A549 (cell line): ENCODE results near the gene UBE2B. TPM values are rescaled to one million over a fixed set of nuclear protein-coding genes. Genes with fewer than 3 reads are reported as not detected.

ENCODE experiments used
- ATAC-seq, 2 experiments: fragments of 200-7000 bp in 1 of 2; fragments of >200 bp in 1 of 2; cut with Nextera tagmentation in 1 of 2; cut with Tn5 transposase in 1 of 2; 3 replicates each; pipeline versions ENCODE4 v1.8.0 to v1.9.1; 2018 to 2020; ENCODE audit warnings: mild to moderate bottlenecking in 1 of 2, moderate library complexity in 1 of 2
- CTCF ChIA-PET: fragments of 300-600 bp; sonication (Branson Sonifier 250); formaldehyde crosslinking; extraction: SDS; loops from one replicate; lab custom pipeline; 2021; ENCODE audit warnings: antibody characterized with exemption, inconsistent platforms; lab: Yijun Ruan, JAX
- POLR2A ChIA-PET: fragments of 350-600 bp; formaldehyde crosslinking; extraction: SDS; loops from one replicate; lab custom pipeline; 2021; ENCODE audit warnings: antibody characterized with exemption, inconsistent platforms; lab: Yijun Ruan, JAX
- DNase-seq, 2 experiments: peaks; one replicate each; pipeline versions ENCODE4 v3.0.0 to v3.0.0-alpha.2; 2011 to 2016; ENCODE audit warnings: low read depth in 1 of 2, low spot score in 1 of 2
- FAIRE-seq: peaks from 2 replicates; lab custom pipeline; 2011; peaks lifted over from hg19 to GRCh38; lab: Jason Lieb, UNC
- H3K27ac ChIP-seq, 2 experiments: fragments of >200 bp; sonication (Bioruptor Twin); formaldehyde crosslinking; 3 replicates each; pipeline ENCODE4 v1.5.1; 2016 to 2017
- H3K4me1 ChIP-seq: fragments of >200 bp; sonication (Bioruptor Twin); formaldehyde crosslinking; 3 replicates; pipeline ENCODE4 v1.6.1; 2016
- H3K4me2 ChIP-seq: fragments of >200 bp; sonication (Bioruptor Twin); formaldehyde crosslinking; 3 replicates; pipeline ENCODE4 v1.6.1; 2016
- H3K4me3 ChIP-seq: fragments of >200 bp; sonication (Bioruptor Twin); formaldehyde crosslinking; 3 replicates; pipeline ENCODE4 v1.5.1; 2016
- H3K9me3 ChIP-seq: fragments of >200 bp; sonication (Bioruptor Twin); formaldehyde crosslinking; 3 replicates; pipeline ENCODE4 v1.6.1; 2016
- BCL3 ChIP-seq: fragments of >200 bp; sonication (Bioruptor Twin); formaldehyde crosslinking; IDR thresholded peaks from 3 replicates; pipeline ENCODE4 v1.6.1; 2016
- CEBPB ChIP-seq, 2 experiments: fragments of >200 bp in 1 of 2; sonication (Bioruptor Twin) in 1 of 2; formaldehyde crosslinking in 1 of 2; IDR thresholded peaks; 2 replicates each; pipeline ENCODE4 v1.6.1; 2012 to 2016
- CHD2 ChIP-seq: fragments of 150-350 bp; IDR thresholded peaks from 2 replicates; pipeline ENCODE4 v1.6.1; 2014; ENCODE audit warnings: low read length; ENCODE audit not compliant: partially characterized antibody
- FOXS1 ChIP-seq: fragments of 250-450 bp; sonication (Bioruptor Pico); IDR thresholded peaks from 2 replicates; pipeline ENCODE4 v1.5.0; 2020; ENCODE audit warnings: mild to moderate bottlenecking, moderate library complexity
- HEYL ChIP-seq: fragments of 250-450 bp; sonication (Bioruptor Pico); IDR thresholded peaks from 2 replicates; pipeline ENCODE4 v1.8.0; 2021; ENCODE audit warnings: mild to moderate bottlenecking, moderate library complexity
- HMGXB4 ChIP-seq: fragments of 250-450 bp; sonication (Bioruptor Pico); IDR thresholded peaks from 2 replicates; pipeline ENCODE4 v1.5.0; 2021; ENCODE audit warnings: mild to moderate bottlenecking, moderate library complexity, borderline replicate concordance
- HOXB13 ChIP-seq: fragments of 250-450 bp; sonication (Bioruptor Pico); IDR thresholded peaks from 2 replicates; pipeline ENCODE4 v1.5.0; 2020; ENCODE audit warnings: low read depth, mild to moderate bottlenecking, moderate library complexity
- JUN ChIP-seq, 2 experiments: fragments of >200 bp; sonication (Bioruptor Twin); formaldehyde crosslinking; IDR thresholded peaks; 2 replicates in 1 of 2; 3 replicates in 1 of 2; pipeline ENCODE4 v1.6.1; 2016 to 2017
- MYC ChIP-seq: IDR thresholded peaks from 2 replicates; pipeline ENCODE4 v1.6.1; 2012; ENCODE audit warnings: mild to moderate bottlenecking, inconsistent platforms, low read length, improper control_type of control experiment, borderline replicate concordance
- PBX3 ChIP-seq: IDR thresholded peaks from 2 replicates; pipeline ENCODE4 v1.6.1; 2012
- PHF8 ChIP-seq: fragments of 200-600 bp; sonication (generic); IDR thresholded peaks from 2 replicates; pipeline ENCODE4 v1.6.1; 2016; ENCODE audit warnings: low read depth, mild to moderate bottlenecking, antibody characterized with exemption, moderate library complexity, borderline replicate concordance
- POLR2A ChIP-seq: IDR thresholded peaks from 2 replicates; pipeline ENCODE4 v1.6.1; 2012; ENCODE audit warnings: mild to moderate bottlenecking, low read length
- POLR2AphosphoS2 ChIP-seq: conservative IDR thresholded peaks from 2 replicates; pipeline ENCODE4 v1.6.1; 2012; ENCODE audit warnings: low read length, improper control_type of control experiment, inconsistent platforms
- REST ChIP-seq: fragments of 200-600 bp; sonication (generic); IDR thresholded peaks from 2 replicates; pipeline ENCODE4 v1.6.1; 2016; ENCODE audit warnings: antibody characterized with exemption, mild to moderate bottlenecking, moderate library complexity
- RFX5 ChIP-seq: fragments of 450-650 bp; IDR thresholded peaks from 2 replicates; pipeline ENCODE4 v1.7.1; 2014; ENCODE audit warnings: antibody characterized with exemption, mild to moderate bottlenecking, moderate library complexity
- SMC3 ChIP-seq: fragments of >200 bp; sonication (Bioruptor Twin); formaldehyde crosslinking; IDR thresholded peaks from 3 replicates; pipeline ENCODE4 v1.6.1; 2018; ENCODE audit warnings: inconsistent platforms
- SREBF2 ChIP-seq: fragments of 450-650 bp; IDR thresholded peaks from 2 replicates; pipeline ENCODE4 v1.6.1; 2014; ENCODE audit warnings: mild to moderate bottlenecking, moderate library complexity
- WGBS: methylation state at CpG from one replicate; pipeline ENCODE4 v1.1.6; 2017; ENCODE audit errors: missing lambda C conversion rate; 5-methylcytosine and 5-hydroxymethylcytosine counted together
- polyA plus RNA-seq, 4 experiments: library from polyadenylated mRNA; depleted of rRNA in 3 of 4; stranded (reverse); fragments of >200 nt; fragmentation: RNase III in 1 of 4; extraction: RNeasy Plus Mini Kit Qiagen cat#74134 plus additional on column Dnase treatment in 1 of 4; gene quantifications; 2 replicates in 3 of 4; 3 replicates in 1 of 4; pipeline ENCODE4 v1.2.3, GENCODE V29; 2011 to 2017

UBE2B gene
- polyA plus RNA-seq, 2 of the 4 experiments (the other 2 are of a cell fraction) = 61.1 to 104 TPM

- WGBS = 95% methylated on average over 2 of the region's 2 CpGs
- H3K4me1 ChIP-seq = peaks cover 36% of the 10 kb centered on the region
- H3K4me3 ChIP-seq = no peak overlapping the region
- TF ChIP-seq PHF8 (no peak), RFX5 (no peak), HEYL (CRISPR knock-in tag) (no peak), SREBF2 (no peak), BCL3 (no peak), POLR2A (no peak), HOXB13 (CRISPR knock-in tag) (no peak)
- POLR2A ChIA-PET = interaction anchor here (2.5 kb wide), 1 partner anchor 93 kb away, joined by 11 read pairs; no protein-coding TSS in a partner anchor
- CTCF ChIA-PET = interaction anchor here (0.5 to 10.0 kb wide), 14 partner anchors 13 to 174 kb away, joined by 3 to 103 read pairs (median 10); partner anchors contain the start of gene JADE2
- peak overlapping the region; percentile 93 to 94; a peak in 4 of 6 replicates for H3K27ac ChIP-seq
- DNase-seq = no peak
- H3K9me3 ChIP-seq = no peaks in the 10 kb centered on the region
- FAIRE-seq = no peak
- no peak overlapping the region for H3K4me2 ChIP-seq
- ATAC-seq = no peak
These were observed 41.7 kb downstream of the UBE2B start for GRCh38 chr5:134413046-134413445.

- FAIRE-seq (no peak), DNase-seq (no peak), ATAC-seq (no peak)
- TF ChIP-seq FOXS1 (CRISPR knock-in tag) = no peak
- TF ChIP-seq JUN (IDR thresholded peaks at IDR 0.05) = no peak
- no peak for TF ChIP-seq SMC3
- TF ChIP-seq CHD2 = no peak
- TF ChIP-seq POLR2AphosphoS2 = no peak
- no peak for TF ChIP-seq MYC
- TF ChIP-seq REST = no peak
- TF ChIP-seq HMGXB4 = no peak
- TF ChIP-seq PHF8 = no peak
- no peak for TF ChIP-seq PBX3
- no peak for TF ChIP-seq CEBPB (IDR thresholded peaks at IDR 0.05)
- Histone ChIP-seq H3K4me3 (no peak overlapping the region), H3K4me1 (peaks cover 19% of the 10 kb centered on the region), H3K4me2 (no peak overlapping the region), H3K9me3 (peaks cover 3% of the 10 kb centered on the region; the same call in 1 of the 3 replicates), H3K27ac (no peak overlapping the region)
- ChIA-PET POLR2A (interaction anchor here (0.6 to 2.0 kb wide), 3 partner anchors 34 to 350 kb away, joined by 3 to 10 read pairs (median 5); no protein-coding TSS in a partner anchor), CTCF (interaction anchor here (0.6 to 10.0 kb wide), 4 partner anchors 19 to 114 kb away, joined by 3 to 103 read pairs (median 4); partner anchors contain the start of gene JADE2)
These were observed 46.3 kb downstream of the UBE2B start for GRCh38 chr5:134417707-134418106.
